GM18867 (cell line): ENCODE results near the gene AHRR.
"Not testable (repeated sequence)": the region's sequence is repeated elsewhere in the genome, so short reads cannot be mapped to it uniquely, and the experiment has no call there.

Source experiments
- ATAC-seq: cut with Tn5 transposase; IDR thresholded peaks from one replicate; pipeline ENCODE4 v1.9.1; 2021; ENCODE audit warnings: mild to moderate bottlenecking, moderate library complexity; ENCODE audit not compliant: unreplicated experiment

The AHRR gene

DNA sequence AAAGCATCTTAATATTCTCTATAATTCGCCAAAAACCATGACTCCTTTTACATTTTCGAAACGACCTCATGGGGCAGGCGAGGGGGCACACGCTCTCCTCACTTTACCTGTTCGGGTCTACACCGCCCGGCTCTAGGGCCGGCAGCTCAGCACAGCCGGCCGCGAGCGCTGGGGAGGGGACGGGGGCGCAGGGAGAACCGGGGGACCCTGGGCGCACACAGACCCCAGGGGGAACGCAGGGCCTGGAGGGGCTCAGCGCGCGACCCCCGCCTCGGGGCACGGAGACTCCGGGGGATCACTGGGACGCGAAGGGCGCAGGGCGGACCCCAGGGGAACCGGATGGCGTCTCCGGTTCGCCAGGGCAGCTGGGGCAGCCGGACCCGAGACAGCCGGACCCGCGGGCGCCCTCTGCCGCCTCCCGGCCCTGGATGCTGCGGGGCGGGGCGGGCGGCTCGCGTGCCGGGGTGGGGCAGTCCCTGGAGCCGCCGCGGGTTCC, at the start of gene AHRR:
TSS of gene AHRR (plus strand) at position 485 of the 496 bp plus-strand sequence. CDS start 22,189 bp downstream, outside the sequence.
- ATAC-seq = no peak

DNA sequence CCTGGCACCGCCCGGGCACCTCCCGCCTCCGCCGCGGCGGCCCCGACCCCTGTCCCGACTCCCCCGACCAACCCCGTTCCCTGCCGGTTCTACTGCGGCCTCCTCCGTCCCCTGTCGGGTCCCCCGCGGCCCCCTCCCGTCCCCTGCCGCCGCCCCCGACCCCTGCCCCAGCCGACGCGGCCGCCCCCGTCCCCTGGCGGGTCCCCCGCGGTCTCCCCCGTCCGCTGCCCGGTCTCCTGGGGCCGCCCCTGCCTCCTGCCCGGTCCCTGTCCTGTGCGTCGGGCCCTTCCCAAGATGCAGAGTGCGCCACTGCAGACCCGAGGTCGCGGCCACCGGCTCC, 49.7 kb upstream of the AHRR start:
- not testable (repeated sequence) for ATAC-seq

DNA sequence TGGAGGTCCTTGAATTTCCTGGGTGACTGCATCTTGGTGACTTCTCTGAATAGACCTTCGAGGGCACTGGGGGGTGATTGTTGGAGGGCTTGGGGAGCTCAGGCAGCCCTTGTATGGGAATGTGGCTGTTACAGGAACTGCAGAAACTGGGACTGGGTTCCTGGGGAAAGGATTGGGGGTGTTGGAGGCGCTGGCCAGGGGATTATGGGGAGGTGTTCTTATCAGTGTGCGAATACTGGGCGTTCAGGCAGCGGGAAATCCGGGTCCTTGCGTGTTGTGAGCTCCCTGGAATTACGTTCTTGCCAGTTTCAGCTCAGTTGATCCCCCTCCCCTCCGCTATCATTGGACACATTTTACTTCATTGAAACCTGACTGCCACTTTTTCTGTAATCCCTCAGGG, 48.4 kb upstream of the AHRR start:
- not testable (repeated sequence) for ATAC-seq

DNA sequence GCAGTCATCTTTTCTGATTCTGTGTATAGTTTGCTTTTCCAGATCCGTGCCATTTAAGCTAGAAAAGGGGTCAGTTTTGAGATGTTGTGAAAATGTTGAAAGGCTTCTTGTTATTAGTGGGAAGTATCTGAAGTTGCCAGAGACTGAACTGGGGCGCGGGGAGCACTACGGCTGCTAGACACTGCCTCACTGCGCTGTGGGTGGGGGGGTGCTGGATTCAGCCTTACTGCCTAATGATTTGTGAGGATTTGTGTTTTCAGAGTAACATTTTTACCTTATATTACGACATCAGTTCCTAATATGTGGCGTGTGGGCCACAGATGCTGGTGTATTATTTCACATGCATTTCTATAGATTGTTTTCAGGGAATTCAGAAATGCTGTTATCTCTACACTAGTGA, 48.0 kb upstream of the AHRR start:
- ATAC-seq = not testable (repeated sequence)

DNA sequence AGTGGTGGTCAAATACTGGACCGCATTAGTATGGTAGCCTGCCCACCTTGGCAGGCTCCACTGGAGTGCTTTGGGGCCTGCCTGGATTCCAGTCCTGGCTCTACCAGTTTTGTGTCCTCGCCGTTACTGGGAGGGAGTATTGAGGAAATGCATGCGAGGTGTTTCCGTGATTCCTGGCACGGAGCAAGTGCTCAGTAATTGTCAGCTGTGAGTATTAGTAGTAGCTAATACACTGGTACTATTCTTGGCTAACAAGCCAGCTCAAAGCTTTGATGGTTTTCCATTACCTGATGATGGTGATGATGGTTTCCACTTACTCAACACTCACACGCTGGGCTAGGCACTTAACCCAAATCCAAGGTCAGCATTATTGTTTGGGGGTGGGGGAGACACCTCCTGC, 47.2 kb upstream of the AHRR start:
- ATAC-seq = not testable (repeated sequence)

DNA sequence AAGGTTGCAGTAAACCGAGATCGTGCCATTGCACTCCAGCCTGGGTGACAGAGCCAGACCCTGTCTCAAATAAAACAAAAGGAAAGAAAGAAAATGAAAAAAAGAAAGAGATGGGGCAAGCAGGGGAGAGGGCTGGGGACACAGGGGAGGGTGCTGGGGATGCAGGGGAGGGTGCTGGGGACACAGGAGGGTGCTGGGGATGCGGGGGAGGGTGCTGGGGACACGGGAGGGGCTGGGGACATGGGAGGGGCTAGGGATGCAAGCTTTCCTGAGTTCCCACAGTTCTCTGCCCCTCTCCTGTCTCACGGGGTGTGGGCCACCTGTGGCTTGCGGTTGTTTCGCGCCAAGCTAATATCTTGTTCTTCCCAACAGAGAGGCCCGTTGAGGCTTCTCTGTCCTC, 42.9 kb upstream of the AHRR start:
- no peak for ATAC-seq

DNA sequence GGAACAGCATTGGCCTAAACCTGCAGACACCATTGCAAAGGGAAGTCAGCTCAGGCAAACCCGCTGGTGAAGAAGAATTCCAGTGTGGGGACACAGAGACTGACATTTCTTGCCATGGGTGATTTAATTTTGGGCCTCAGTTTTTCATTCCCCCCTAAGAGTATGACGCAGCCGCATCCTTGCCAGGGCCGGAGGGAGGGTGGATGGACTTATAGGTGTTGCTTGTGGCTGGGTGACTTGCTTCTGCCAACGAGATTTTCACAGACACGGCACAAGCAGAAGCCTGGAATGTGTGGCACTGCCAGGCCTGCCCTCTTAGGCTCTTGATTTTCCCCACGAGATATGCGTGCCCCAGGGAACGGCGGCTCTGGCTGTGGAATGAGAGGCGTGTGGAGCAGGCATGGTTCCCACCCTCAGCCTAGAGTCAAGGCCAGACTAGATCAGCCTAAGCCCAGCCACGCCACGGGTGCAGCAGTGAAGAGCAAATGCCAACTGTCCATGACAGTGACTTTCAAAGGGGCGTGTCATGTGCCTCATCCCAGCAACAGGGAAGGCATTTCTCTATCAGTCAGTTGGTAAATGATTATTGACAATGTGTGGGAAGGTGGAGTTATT, 42.4 kb upstream of the AHRR start:
- ATAC-seq = not testable (repeated sequence)

DNA sequence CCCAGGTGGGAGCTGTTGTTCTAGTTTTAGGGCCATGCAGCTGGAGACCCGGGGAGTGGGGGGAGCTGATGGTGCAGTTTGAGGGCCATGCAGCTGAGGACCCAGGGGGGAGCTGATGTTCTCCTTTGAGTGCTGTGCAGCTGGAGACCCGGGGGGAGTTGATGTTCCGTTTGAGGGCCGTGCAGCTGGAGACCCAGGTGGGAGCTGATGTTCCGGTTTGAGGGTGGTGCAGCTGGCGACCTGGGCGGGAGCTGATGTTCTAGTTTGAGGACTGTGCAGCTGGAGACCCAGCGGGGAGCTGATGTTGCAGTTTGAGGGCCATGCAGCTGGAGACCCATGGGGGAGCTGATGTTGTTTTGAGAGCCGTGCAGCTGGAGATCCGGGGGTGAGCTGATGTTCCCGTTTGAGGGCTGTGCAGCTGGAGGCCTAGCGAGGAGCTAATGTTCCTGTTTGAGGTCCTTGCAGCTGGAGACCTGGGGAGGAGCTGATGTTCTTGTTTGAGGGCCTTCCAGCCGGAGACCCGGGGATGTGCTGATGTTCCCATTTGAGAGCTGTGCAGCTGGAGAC, 35.4 kb upstream of the AHRR start:
- no peak for ATAC-seq

DNA sequence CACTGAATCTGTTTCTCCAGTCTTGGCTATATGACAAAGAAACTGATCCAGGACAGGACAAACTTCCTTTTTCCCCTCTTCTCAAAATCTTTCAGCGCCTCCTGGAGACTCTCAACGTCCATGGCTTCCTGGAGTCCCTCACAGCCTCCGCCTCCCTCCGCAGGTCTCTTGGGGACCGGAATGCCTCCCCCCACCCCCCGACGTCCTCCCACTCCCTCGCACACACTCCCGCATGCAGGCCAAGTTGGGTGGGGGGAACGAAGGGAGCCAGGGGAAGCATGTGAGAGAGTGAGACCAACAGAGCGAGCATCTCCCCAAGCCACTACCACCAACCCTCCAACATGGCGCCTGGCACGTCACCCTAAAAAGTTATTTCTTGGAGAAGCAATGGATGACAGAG, 31.3 kb upstream of the AHRR start:
- ATAC-seq = not testable (repeated sequence)

DNA sequence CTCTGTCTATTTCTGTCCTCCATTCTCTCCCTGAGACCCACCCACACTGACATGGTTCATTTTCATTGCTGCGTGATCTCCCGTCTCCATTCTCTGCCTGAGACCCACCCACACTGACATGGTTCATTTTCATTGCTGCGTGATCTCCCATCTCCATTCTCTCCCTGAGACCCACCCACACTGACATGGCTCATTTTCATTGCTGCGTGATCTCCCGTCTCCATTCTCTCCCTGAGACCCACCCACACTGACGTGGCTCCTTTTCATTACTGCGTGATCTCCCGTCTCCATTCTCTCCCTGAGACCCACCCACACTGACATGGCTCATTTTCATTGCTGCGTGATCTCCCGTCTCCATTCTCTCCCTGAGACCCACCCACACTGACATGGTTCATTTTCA, 30.2 kb upstream of the AHRR start:
- ATAC-seq = not testable (repeated sequence)

DNA sequence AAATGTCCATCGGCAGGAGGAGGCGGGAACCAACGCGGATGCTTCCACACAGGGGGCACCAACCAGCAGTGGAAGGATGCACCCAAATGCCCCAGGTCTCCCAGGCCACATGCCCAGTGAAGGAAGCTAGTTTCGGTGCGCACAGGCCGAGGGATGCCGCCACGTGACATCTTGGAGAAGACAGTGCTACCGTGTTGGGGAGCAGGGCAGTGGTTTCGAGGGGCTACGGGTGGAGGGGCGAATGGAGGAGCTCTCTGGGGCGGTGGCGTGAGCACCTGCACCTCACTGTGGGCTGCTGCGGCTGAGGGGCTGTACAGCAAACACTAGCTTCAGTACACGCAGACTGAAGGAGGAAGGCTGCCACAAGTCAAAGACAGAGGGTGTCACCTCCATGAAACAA, 26.7 kb upstream of the AHRR start:
- ATAC-seq = not testable (repeated sequence)

DNA sequence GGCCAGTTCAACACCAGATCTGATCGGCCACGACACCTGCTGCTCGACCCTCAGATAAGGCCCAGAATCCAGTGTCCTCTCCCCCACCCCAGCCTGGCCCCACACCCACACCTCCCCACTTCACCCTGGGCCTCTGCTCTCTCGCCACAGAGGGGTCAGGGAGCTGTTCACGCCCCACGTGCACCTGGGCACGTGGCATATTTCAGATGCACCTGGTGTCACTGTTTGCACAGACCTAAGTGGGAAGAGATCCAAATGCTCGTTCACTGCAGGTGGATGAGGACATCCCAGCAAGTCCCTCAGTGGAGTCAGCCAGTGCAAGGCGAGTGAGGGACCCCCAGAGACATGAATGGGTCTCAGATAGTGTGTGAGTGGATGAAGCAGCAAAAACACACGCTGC, 25.3 kb upstream of the AHRR start:
- ATAC-seq = not testable (repeated sequence)

DNA sequence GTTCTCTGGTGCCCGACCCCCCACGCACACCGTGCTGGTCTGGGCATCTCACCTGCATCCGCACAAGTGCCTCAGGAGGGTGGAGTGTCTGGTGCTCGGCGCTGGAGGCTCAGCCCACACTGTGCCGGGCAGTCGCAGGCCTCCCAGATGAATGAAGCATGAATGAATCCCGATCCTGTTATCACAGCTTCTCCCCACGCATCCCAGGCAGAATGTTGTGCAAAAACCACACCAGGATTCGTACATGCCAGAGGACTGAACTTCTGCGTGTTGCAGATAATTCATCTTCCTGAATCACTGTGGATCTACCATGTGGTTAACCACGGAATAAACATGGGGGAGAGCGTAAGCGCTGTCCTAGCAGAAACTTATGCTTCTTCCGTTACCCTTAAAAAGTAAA, 24.6 kb upstream of the AHRR start:
- ATAC-seq = not testable (repeated sequence)

DNA sequence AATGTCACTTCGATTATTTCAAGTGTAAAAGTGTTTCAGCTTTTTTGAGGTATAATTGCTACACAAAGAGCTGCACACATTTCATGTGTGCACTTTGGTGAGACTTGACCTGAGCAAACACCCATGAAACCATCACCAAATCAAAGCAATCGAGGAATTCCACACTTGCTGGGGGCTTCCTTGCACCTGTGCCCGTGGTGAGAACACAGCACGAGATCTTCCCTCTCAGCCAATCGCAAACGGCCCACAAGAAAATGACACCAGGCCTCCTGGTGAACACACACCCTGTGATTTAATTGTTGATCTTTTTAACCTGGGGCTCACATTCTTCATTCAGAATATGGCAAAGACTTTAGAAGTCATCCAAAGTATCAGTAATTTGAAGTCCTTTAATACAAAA, 24.1 kb upstream of the AHRR start:
- ATAC-seq = not testable (repeated sequence)

DNA sequence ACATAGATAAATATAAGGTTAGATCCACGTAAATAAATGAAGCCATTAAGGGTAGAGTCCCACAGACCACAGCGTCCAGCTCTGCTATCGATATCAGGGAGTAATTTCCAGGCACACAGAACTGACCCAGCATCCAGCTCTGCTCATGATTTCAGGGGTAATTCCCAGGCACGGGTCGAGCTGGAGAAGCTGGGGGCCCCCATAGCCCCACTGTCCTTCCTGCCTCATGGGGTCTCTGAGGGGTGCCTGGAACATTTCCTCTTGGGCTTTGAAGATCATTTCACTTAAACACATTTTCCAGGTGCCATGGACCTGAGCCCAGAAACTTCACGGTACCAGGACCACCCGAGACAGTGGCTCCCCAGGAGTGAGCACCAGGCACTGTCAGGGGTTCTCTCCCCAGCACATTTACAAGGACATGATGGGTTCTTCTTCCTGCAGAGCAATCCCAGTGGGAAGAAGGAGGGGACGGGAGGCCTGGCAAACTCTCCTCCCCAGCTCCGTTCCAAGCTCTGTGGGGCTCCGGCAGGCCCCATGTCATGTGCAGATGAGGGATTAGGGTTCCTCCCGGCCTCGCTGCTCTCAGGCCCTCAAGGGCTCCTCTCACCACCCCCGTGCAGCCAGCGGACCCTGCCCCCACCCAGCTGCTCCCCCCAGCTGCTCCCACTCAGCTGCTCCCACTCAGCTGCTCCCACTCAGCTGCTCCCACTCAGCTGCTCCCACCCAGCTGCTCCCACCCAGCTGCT, 23.4 kb upstream of the AHRR start:
- not testable (repeated sequence) for ATAC-seq

DNA sequence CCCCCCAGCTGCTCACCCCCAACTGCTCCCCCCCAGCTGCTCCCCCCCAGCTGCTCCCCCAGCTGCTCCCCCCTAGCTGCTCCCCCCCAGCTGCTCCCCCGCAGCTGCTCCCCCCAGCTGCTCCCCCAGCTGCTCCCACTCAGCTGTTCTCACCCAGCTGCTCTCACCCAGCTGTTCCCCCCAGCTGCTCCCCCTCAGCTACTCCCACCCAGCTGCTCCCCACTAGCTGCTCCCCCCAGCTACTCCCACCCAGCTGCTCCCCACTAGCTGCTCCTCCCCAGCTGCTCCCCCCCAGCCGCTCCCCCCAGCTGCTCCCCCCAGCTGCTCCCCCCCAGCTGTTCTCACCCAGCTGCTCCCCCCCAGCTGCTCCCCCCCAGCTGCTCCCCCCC, 22.8 kb upstream of the AHRR start:
- no peak for ATAC-seq

DNA sequence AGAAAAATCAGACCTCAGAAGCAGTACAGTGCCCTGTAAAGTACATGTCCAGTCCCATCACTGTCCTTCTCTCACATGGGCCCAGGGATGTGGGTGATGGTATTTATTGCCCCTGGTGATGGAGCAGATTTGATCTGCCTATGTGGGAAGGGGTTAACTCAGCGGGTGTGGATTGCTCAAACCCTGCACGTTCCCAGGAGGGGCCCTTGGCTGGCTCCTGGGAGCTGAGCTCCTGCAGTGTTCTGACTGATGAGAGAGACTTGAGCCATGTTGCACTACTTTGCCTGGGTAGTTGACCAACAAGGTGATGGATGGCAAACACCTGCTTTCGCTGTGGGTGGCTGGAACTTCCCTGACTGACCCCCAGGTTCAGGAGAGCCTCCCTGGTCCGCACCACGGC, 21.6 kb upstream of the AHRR start:
- not testable (repeated sequence) for ATAC-seq

DNA sequence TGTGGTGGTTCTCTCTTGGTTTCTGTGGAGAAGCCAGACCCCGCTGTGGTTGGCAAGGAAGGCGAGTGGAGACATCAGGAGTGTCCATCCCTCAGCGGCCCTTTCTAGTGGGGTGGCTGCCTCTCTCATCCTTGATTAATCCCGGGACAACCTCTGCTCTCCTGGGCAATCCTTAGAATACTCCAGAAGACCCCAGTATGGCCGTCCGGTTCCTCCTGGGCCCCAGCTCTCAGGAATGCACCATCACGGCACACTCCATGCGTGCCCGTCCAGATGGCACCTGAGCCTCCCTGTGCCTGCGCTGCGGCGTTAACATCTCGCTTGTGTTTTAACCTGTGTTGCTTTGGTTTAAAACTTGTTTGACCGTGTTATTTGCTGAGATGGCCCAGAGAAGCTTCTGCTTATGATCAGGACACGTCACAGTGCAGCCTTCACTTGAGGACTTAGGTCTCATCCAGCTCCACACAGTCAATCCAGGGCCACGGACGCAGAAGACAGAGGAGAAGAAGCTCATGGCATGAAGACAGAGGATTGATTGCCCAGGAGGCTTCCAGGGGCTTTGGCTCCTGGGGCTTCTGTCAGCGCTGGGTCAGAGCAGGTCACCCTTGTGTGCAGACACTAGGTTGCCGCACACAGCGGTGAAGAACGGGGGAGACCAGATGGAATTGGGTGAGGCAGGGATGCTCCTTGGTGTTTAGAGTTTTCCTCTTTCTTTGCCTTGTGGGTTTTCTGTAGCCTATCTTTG, 20.7 kb upstream of the AHRR start:
- not testable (repeated sequence) for ATAC-seq

DNA sequence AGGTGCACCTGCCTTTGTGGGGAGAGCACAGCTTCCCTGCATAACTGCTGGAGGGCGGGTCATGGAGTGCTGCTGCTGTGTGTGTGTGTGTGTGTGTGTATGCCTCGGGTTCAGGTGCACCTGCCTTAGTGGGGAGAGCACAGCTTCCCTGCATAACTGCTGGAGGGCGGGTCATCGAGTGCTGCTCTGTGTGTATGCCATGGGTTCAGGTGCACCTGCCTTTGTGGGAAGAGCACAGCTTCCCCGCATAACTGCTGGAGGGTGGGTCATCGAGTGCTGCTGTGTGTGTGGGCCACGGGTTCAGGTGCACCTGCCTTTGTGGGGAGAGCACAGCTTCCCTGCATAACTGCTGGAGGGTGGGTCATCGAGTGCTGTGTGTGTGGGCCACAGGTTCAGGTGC, 19.1 kb upstream of the AHRR start:
- ATAC-seq = not testable (repeated sequence)

DNA sequence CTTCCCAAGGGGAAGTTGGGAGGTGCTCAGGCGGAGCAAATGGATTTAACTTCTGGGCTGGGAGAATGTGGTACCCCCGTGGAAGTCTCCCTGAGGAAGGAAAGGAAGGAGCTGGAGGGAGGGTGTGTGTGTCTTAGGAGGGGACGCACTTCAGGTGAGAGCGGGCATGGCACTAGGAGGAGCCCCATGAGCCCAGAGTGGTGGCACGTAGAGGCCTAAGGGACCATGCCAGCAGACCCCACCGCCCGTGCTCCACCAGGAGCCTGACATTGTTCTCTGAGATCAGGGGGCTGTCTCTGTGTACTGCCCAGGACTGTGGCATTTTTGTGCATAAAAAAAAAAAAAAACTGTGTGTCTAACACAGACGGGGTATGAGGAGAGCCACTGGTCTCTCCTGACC, 18.5 kb upstream of the AHRR start:
- no peak for ATAC-seq

DNA sequence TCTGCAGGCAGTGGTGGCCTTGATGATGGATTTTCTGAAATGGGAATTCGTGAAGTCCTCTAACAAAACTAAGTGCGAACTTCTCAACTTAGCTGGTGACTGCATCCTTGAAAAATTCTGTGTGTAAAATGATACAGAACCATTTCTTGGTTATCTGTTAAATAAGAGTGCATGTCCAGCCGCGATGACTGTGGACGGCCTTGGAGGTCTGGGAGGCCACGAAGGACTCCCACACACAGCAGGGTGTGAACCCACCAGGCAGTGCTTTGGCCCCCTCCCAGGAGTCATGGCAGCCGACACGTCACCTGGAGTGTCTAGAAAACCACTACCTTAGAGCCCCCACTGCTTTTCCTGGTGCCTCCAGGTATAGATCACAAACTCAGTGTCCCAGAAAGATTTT, 17.8 kb upstream of the AHRR start:
- not testable (repeated sequence) for ATAC-seq
